Caco-2 (cell line): Measurements from ENCODE around the gene LBX1. TPM values are rescaled to one million over a fixed set of nuclear protein-coding genes. Genes with fewer than 3 reads are reported as not detected.

Experiments used
- BruUV-seq: library from RNA; stranded (reverse); fragments of 400-500 nt; replicated peaks from 2 replicates; lab custom pipeline; 2021; lab: Mats Ljungman, UMichigan
- CTCF ChIA-PET: fragments of 300-600 bp; sonication (Branson Sonifier 250); formaldehyde crosslinking; loops from one replicate; lab custom pipeline; 2022; ENCODE audit warnings: antibody characterized with exemption; lab: Charles Lee
- POLR2A ChIA-PET: fragments of 300-600 bp; sonication (Branson Sonifier 250); formaldehyde crosslinking; loops from one replicate; lab custom pipeline; 2022; ENCODE audit warnings: antibody characterized with exemption; lab: Charles Lee
- DNase-seq, 2 experiments: peaks; one replicate each; pipeline versions ENCODE4 v3.0.0 to v3.0.0-alpha.2; 2020 to 2022
- H3K27me3 ChIP-seq: replicated peaks from 2 replicates; pipeline ENCODE4 v1.6.0; 2011; ENCODE audit warnings: low read length; ENCODE audit not compliant: control insufficient read depth, insufficient read depth
- H3K36me3 ChIP-seq: 2 replicates; pipeline ENCODE4 v1.5.1; 2011; ENCODE audit warnings: low read length; ENCODE audit not compliant: control insufficient read depth, insufficient read depth
- H3K4me1 ChIP-seq: fragments of 250-450 bp; sonication (Bioruptor Pico); 2 replicates; pipeline ENCODE4 v1.5.1; 2020; ENCODE audit warnings: mild to moderate bottlenecking
- H3K4me3 ChIP-seq: 2 replicates; pipeline ENCODE4 v1.5.1; 2011; ENCODE audit warnings: low read depth, mild to moderate bottlenecking, control low read depth, low read length
- H3K9me3 ChIP-seq: fragments of 250-450 bp; sonication (Bioruptor Pico); 2 replicates; pipeline ENCODE4 v1.5.1; 2020; ENCODE audit warnings: mild to moderate bottlenecking, moderate library complexity
- H3K27ac Mint-ChIP-seq: one replicate; pipeline ENCODE4 v1.8.0; 2022; ENCODE audit warnings: mixed read lengths; ENCODE audit not compliant: unreplicated experiment
- H3K27me3 Mint-ChIP-seq: one replicate; pipeline ENCODE4 v1.8.0; 2022; ENCODE audit warnings: mixed read lengths; ENCODE audit not compliant: insufficient read depth, unreplicated experiment
- H3K36me3 Mint-ChIP-seq: one replicate; pipeline ENCODE4 v1.8.0; 2022; ENCODE audit warnings: mild to moderate bottlenecking, mixed read lengths; ENCODE audit not compliant: insufficient read depth, unreplicated experiment
- H3K4me1 Mint-ChIP-seq: one replicate; pipeline ENCODE4 v1.8.0; 2022; ENCODE audit warnings: low read depth, mixed read lengths; ENCODE audit not compliant: unreplicated experiment
- H3K4me3 Mint-ChIP-seq: one replicate; pipeline ENCODE4 v1.8.0; 2022; ENCODE audit warnings: mild to moderate bottlenecking, moderate library complexity, mixed read lengths; ENCODE audit not compliant: unreplicated experiment
- H3K9me3 Mint-ChIP-seq: one replicate; pipeline ENCODE4 v1.8.0; 2022; ENCODE audit warnings: mixed read lengths; ENCODE audit not compliant: unreplicated experiment
- CTCF ChIP-seq, 2 experiments: fragments of 200-600 bp in 1 of 2; IDR thresholded peaks; 1 replicate in 1 of 2; 2 replicates in 1 of 2; pipeline versions ENCODE4 v1.5.1 to v1.8.0; 2011 to 2022; ENCODE audit warnings: antibody characterized with exemption in 1 of 2, control low read depth in 1 of 2, inconsistent platforms in 1 of 2, low read depth in 1 of 2, low read length in 1 of 2, mild to moderate bottlenecking in 1 of 2, moderate library complexity in 1 of 2; ENCODE audit not compliant: insufficient read depth in 1 of 2, severe bottlenecking in 1 of 2, unreplicated experiment in 1 of 2
- intact Hi-C: fragments of 100-400 bp; cut with micrococcal nuclease; formaldehyde crosslinking; loops from one replicate; pipeline ENCODE4 v1.10.0; 2022; ENCODE audit not compliant: unreplicated experiment
- total RNA-seq: library from RNA; stranded (reverse); gene quantifications from 2 replicates; pipeline ENCODE4 v1.2.3, GENCODE V29; 2022

LBX1 gene
- total RNA-seq, 1 experiment from 2014 or later: not detected

GRCh38 chr10:101267290-101267680, 38.0 kb upstream of the LBX1 start:
- no peaks in the 10 kb centered on the region for H3K9me3 ChIP-seq
- no peak for TF ChIP-seq CTCF (IDR thresholded peaks at IDR 0.05; ENCODE audit: insufficient read depth in 1 of 2, low read depth in 1 of 2, low read length in 1 of 2, severe bottlenecking in 1 of 2, unreplicated experiment in 1 of 2)
- peaks cover 8% of the 10 kb centered on the region for H3K27me3 Mint-ChIP-seq
- no peaks in the 10 kb centered on the region for H3K36me3 ChIP-seq
- ChIA-PET POLR2A (no interaction called here), CTCF (interaction anchor here (1.1 kb wide), 1 partner anchor 200 kb away, joined by 3 read pairs; no protein-coding TSS in a partner anchor)
- H3K27me3 ChIP-seq: no peaks in the 10 kb centered on the region
- intact Hi-C loops: no loop called here
- BruUV-seq: no TSS peak
- H3K4me1 Mint-ChIP-seq: peaks cover 3% of the 10 kb centered on the region
- no peak overlapping the region for H3K4me3 ChIP-seq
- H3K27ac Mint-ChIP-seq: no peak overlapping the region
- no peaks in the 10 kb centered on the region for H3K9me3 Mint-ChIP-seq
- H3K4me3 Mint-ChIP-seq: no peak overlapping the region
- H3K36me3 Mint-ChIP-seq: no peaks in the 10 kb centered on the region
- no peaks in the 10 kb centered on the region for H3K4me1 ChIP-seq
- DNase-seq: no peak

GRCh38 chr10:101266381-101267289, 37.4 kb upstream of the LBX1 start:
- Mint-ChIP-seq H3K27ac (no peak overlapping the region), H3K27me3 (peaks cover 3% of the 10 kb centered on the region), H3K9me3 (no peaks in the 10 kb centered on the region), H3K36me3 (no peaks in the 10 kb centered on the region), H3K4me3 (no peak overlapping the region), H3K4me1 (no peaks in the 10 kb centered on the region)
- Histone ChIP-seq H3K4me1 (no peaks in the 10 kb centered on the region), H3K4me3 (no peak overlapping the region), H3K36me3 (no peaks in the 10 kb centered on the region), H3K27me3 (no peaks in the 10 kb centered on the region), H3K9me3 (no peaks in the 10 kb centered on the region)
- no TSS peak for BruUV-seq
- intact Hi-C loops: no loop called here
- no peak for DNase-seq
- CTCF ChIA-PET: interaction anchor here (1.1 kb wide), 1 partner anchor 201 kb away, joined by 3 read pairs; no protein-coding TSS in a partner anchor
- POLR2A ChIA-PET: no interaction called here
- no peak for TF ChIP-seq CTCF (IDR thresholded peaks at IDR 0.05; ENCODE audit: insufficient read depth in 1 of 2, low read depth in 1 of 2, low read length in 1 of 2, severe bottlenecking in 1 of 2, unreplicated experiment in 1 of 2)

GRCh38 chr10:101263150-101263752, 34.0 kb upstream of the LBX1 start:
- no peak for TF ChIP-seq CTCF (IDR thresholded peaks at IDR 0.05; ENCODE audit: insufficient read depth in 1 of 2, low read depth in 1 of 2, low read length in 1 of 2, severe bottlenecking in 1 of 2, unreplicated experiment in 1 of 2)

More at GRCh38 chr10:101263150-101263752, 34.0 kb upstream of the LBX1 start:
- Mint-ChIP-seq H3K4me3 (no peak overlapping the region), H3K27ac (no peak overlapping the region), H3K9me3 (no peaks in the 10 kb centered on the region), H3K4me1 (no peaks in the 10 kb centered on the region), H3K27me3 (no peaks in the 10 kb centered on the region), H3K36me3 (no peaks in the 10 kb centered on the region)
- Histone ChIP-seq H3K4me3 (no peak overlapping the region), H3K27me3 (no peaks in the 10 kb centered on the region), H3K9me3 (no peaks in the 10 kb centered on the region), H3K4me1 (no peaks in the 10 kb centered on the region), H3K36me3 (no peaks in the 10 kb centered on the region)
- no peak for DNase-seq
- no TSS peak for BruUV-seq
- ChIA-PET CTCF (interaction anchor here (0.5 to 0.6 kb wide), 2 partner anchors 177 to 249 kb away, joined by 3 to 4 read pairs; no protein-coding TSS in a partner anchor), POLR2A (no interaction called here)
- intact Hi-C loops: no loop called here
